ENCODE measurements around the gene TICRR. TPM values are rescaled to one million over a fixed set of nuclear protein-coding genes. Genes with fewer than 3 reads are reported as not detected.

TICRR gene
- total RNA-seq, 1 experiment from 2014 or later: 45.2 TPM

GRCh38 chr15:89551550-89551949 lies 23.7 kb upstream of the TICRR start:
- peaks cover 15% of the 10 kb centered on the region for H3K4me1 Mint-ChIP-seq (ENCODE audit: low read depth, unreplicated experiment)
- H3K9me3 Mint-ChIP-seq (ENCODE audit: low read depth, unreplicated experiment): no peaks in the 10 kb centered on the region
- no peak overlapping the region for H3K27ac Mint-ChIP-seq (ENCODE audit: unreplicated experiment)
- CTCF ChIA-PET: no interaction called here
- TF ChIP-seq CTCF (IDR thresholded peaks at IDR 0.05; ENCODE audit: unreplicated experiment): no peak
- intact Hi-C loops (cut with micrococcal nuclease; ENCODE audit: unreplicated experiment): no loop called here
- H3K27me3 Mint-ChIP-seq (ENCODE audit: unreplicated experiment): peaks cover 7% of the 10 kb centered on the region
- BruUV-seq (replicated peaks): no TSS peak
- DNase-seq: no peak
- H3K36me3 Mint-ChIP-seq (ENCODE audit: insufficient read depth, unreplicated experiment): no peaks in the 10 kb centered on the region
- no peak overlapping the region for H3K4me3 Mint-ChIP-seq (ENCODE audit: low read depth, unreplicated experiment)

GRCh38 chr15:89553632-89554031 lies 21.6 kb upstream of the TICRR start:
- Mint-ChIP-seq H3K4me1 (ENCODE audit: low read depth, unreplicated experiment) (peaks cover 15% of the 10 kb centered on the region), H3K27ac (ENCODE audit: unreplicated experiment) (no peak overlapping the region), H3K4me3 (ENCODE audit: low read depth, unreplicated experiment) (no peak overlapping the region), H3K27me3 (ENCODE audit: unreplicated experiment) (peaks cover 8% of the 10 kb centered on the region), H3K36me3 (ENCODE audit: insufficient read depth, unreplicated experiment) (no peaks in the 10 kb centered on the region), H3K9me3 (ENCODE audit: low read depth, unreplicated experiment) (no peaks in the 10 kb centered on the region)
- DNase-seq: no peak
- no TSS peak for BruUV-seq (replicated peaks)
- CTCF ChIA-PET: no interaction called here
- intact Hi-C loops (cut with micrococcal nuclease; ENCODE audit: unreplicated experiment): no loop called here
- no peak for TF ChIP-seq CTCF (IDR thresholded peaks at IDR 0.05; ENCODE audit: unreplicated experiment)

GRCh38 chr15:89554247-89554646 lies 21.0 kb upstream of the TICRR start:
- Mint-ChIP-seq H3K36me3 (ENCODE audit: insufficient read depth, unreplicated experiment) (no peaks in the 10 kb centered on the region), H3K27ac (ENCODE audit: unreplicated experiment) (no peak overlapping the region), H3K27me3 (ENCODE audit: unreplicated experiment) (peaks cover 10% of the 10 kb centered on the region), H3K4me3 (ENCODE audit: low read depth, unreplicated experiment) (no peak overlapping the region), H3K9me3 (ENCODE audit: low read depth, unreplicated experiment) (no peaks in the 10 kb centered on the region), H3K4me1 (ENCODE audit: low read depth, unreplicated experiment) (peaks cover 15% of the 10 kb centered on the region)
- no peak for TF ChIP-seq CTCF (IDR thresholded peaks at IDR 0.05; ENCODE audit: unreplicated experiment)
- DNase-seq: no peak
- intact Hi-C loops (cut with micrococcal nuclease; ENCODE audit: unreplicated experiment): no loop called here
- CTCF ChIA-PET: no interaction called here
- no TSS peak for BruUV-seq (replicated peaks)

GRCh38 chr15:89555768-89556167 lies 19.5 kb upstream of the TICRR start:
- H3K4me1 Mint-ChIP-seq (ENCODE audit: low read depth, unreplicated experiment): peaks cover 13% of the 10 kb centered on the region
- H3K27ac Mint-ChIP-seq (ENCODE audit: unreplicated experiment): no peak overlapping the region
- peaks cover 10% of the 10 kb centered on the region for H3K27me3 Mint-ChIP-seq (ENCODE audit: unreplicated experiment)
- CTCF ChIA-PET: interaction anchor here (1.4 kb wide), 1 partner anchor 126 kb away, joined by 3 read pairs; no protein-coding TSS in a partner anchor
- TF ChIP-seq CTCF (IDR thresholded peaks at IDR 0.05; ENCODE audit: unreplicated experiment): no peak
- intact Hi-C loops (cut with micrococcal nuclease; ENCODE audit: unreplicated experiment): loop anchor here (1.0 to 5.0 kb wide), 3 partner anchors 59 to 198 kb away; partner anchors contain the start of gene RHCG
- H3K36me3 Mint-ChIP-seq (ENCODE audit: insufficient read depth, unreplicated experiment): no peaks in the 10 kb centered on the region
- no peak for DNase-seq
- no TSS peak for BruUV-seq (replicated peaks)
- H3K9me3 Mint-ChIP-seq (ENCODE audit: low read depth, unreplicated experiment): no peaks in the 10 kb centered on the region
- H3K4me3 Mint-ChIP-seq (ENCODE audit: low read depth, unreplicated experiment): no peak overlapping the region
